ENCODE measurements around the gene ANKFN1.

ANKFN1 gene

GRCh38 chr17:56167491-56167890, 14.2 kb downstream of the ANKFN1 start:
- Histone ChIP-seq H3K4me1 (ENCODE audit: control insufficient read depth, low read length) (no peaks in the 10 kb centered on the region), H3K79me2 (ENCODE audit: control insufficient read depth, low read length) (no peaks in the 10 kb centered on the region), H3K36me3 (ENCODE audit: control insufficient read depth, low read length) (no peaks in the 10 kb centered on the region), H3K27me3 (ENCODE audit: control insufficient read depth, low read length) (peaks cover 7% of the 10 kb centered on the region; the same call in 1 of the 2 replicates), H3K4me2 (ENCODE audit: low read length) (no peak overlapping the region), H3K9me3 (ENCODE audit: control insufficient read depth, insufficient read depth, low read length) (no peaks in the 10 kb centered on the region), H3F3A (ENCODE audit: control insufficient read depth, insufficient read depth) (no peaks in the 10 kb centered on the region), H3K4me3 (ENCODE audit: low read length) (no peak overlapping the region), H3K27ac (ENCODE audit: low read depth, low read length) (no peak overlapping the region), H3K9me2 (replicated peaks; ENCODE audit: control insufficient read depth, low read length) (no peaks in the 10 kb centered on the region), H4K20me1 (ENCODE audit: control insufficient read depth, insufficient read depth, low read depth, low read length) (no peaks in the 10 kb centered on the region)
- TF ChIP-seq EZH2phosphoT487 (IDR thresholded peaks at IDR 0.05; ENCODE audit: borderline replicate concordance, low read length) = no peak
- TF ChIP-seq, protein P1, sequence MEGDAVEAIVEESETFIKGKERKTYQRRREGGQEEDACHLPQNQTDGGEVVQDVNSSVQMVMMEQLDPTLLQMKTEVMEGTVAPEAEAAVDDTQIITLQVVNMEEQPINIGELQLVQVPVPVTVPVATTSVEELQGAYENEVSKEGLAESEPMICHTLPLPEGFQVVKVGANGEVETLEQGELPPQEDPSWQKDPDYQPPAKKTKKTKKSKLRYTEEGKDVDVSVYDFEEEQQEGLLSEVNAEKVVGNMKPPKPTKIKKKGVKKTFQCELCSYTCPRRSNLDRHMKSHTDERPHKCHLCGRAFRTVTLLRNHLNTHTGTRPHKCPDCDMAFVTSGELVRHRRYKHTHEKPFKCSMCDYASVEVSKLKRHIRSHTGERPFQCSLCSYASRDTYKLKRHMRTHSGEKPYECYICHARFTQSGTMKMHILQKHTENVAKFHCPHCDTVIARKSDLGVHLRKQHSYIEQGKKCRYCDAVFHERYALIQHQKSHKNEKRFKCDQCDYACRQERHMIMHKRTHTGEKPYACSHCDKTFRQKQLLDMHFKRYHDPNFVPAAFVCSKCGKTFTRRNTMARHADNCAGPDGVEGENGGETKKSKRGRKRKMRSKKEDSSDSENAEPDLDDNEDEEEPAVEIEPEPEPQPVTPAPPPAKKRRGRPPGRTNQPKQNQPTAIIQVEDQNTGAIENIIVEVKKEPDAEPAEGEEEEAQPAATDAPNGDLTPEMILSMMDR (IDR thresholded peaks at IDR 0.05; ENCODE audit: low read depth, low read length, poor library complexity, severe bottlenecking) = no peak

GRCh38 chr17:56169621-56170020, 16.3 kb downstream of the ANKFN1 start:
- H3K4me2 ChIP-seq (ENCODE audit: low read length) = no peak overlapping the region
- no peaks in the 10 kb centered on the region for H3K9me3 ChIP-seq (ENCODE audit: control insufficient read depth, insufficient read depth, low read length)
- H3K27me3 ChIP-seq (ENCODE audit: control insufficient read depth, low read length) = peaks cover 7% of the 10 kb centered on the region; the same call in 1 of the 2 replicates
- no peaks in the 10 kb centered on the region for H3K4me1 ChIP-seq (ENCODE audit: control insufficient read depth, low read length)
- H3K36me3 ChIP-seq (ENCODE audit: control insufficient read depth, low read length) = no peaks in the 10 kb centered on the region
- H3K4me3 ChIP-seq (ENCODE audit: low read length) = no peak overlapping the region
- H4K20me1 ChIP-seq (ENCODE audit: control insufficient read depth, insufficient read depth, low read depth, low read length) = no peaks in the 10 kb centered on the region
- H3K9me2 ChIP-seq (replicated peaks; ENCODE audit: control insufficient read depth, low read length) = no peaks in the 10 kb centered on the region
- H3F3A ChIP-seq (ENCODE audit: control insufficient read depth, insufficient read depth) = no peaks in the 10 kb centered on the region
- no peaks in the 10 kb centered on the region for H3K79me2 ChIP-seq (ENCODE audit: control insufficient read depth, low read length)
- TF ChIP-seq EZH2phosphoT487 (IDR thresholded peaks at IDR 0.05; ENCODE audit: borderline replicate concordance, low read length) = no peak
- TF ChIP-seq, protein P1 (IDR thresholded peaks at IDR 0.05; ENCODE audit: low read depth, low read length, poor library complexity, severe bottlenecking) = no peak
- H3K27ac ChIP-seq (ENCODE audit: low read depth, low read length) = no peak overlapping the region

DNA sequence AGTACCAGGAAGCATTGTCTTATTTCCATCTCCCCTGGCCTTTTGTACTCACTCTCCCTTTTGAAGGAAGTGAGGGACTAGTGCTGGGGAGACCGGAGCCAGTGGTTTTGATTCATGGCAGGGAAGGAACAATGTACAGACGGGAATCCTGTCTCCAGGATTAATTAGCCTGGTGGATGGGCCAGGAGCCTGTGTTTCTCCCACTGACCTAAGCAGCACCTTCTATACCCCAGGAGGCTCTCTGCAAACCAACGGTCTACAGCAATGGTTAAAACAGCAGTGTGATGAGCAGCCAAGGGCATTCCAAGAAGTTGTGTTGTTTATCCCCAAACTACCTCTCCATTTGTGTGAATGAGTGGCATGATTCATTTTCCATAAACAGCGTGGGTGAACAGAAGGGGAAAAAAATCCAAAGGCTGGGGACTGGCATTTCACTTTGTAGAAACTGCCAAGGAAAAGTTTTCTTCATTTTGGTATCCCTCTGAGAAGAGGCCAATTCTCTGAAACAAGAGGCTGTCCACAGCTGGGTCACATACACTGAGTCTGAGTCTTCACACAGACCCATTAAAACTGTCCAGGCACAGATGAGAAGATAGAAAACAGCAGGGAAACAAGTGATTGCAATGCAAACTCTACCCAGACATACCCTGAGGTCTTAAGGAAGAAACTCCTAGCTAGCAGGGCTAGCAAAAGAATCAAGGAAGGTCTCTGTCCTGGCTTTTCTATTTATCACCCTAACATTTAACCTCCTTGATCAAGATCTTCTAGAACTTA, 18.1 kb downstream of the ANKFN1 start:
- Histone ChIP-seq H3K79me2 (ENCODE audit: control insufficient read depth, low read length) (no peaks in the 10 kb centered on the region), H3K9me3 (ENCODE audit: control insufficient read depth, insufficient read depth, low read length) (no peaks in the 10 kb centered on the region), H3K27me3 (ENCODE audit: control insufficient read depth, low read length) (peaks cover 4% of the 10 kb centered on the region; the same call in 1 of the 2 replicates), H3K36me3 (ENCODE audit: control insufficient read depth, low read length) (no peaks in the 10 kb centered on the region), H3K27ac (ENCODE audit: low read depth, low read length) (no peak overlapping the region), H3K9me2 (replicated peaks; ENCODE audit: control insufficient read depth, low read length) (no peaks in the 10 kb centered on the region), H3K4me2 (ENCODE audit: low read length) (no peak overlapping the region), H3F3A (ENCODE audit: control insufficient read depth, insufficient read depth) (no peaks in the 10 kb centered on the region), H4K20me1 (ENCODE audit: control insufficient read depth, insufficient read depth, low read depth, low read length) (no peaks in the 10 kb centered on the region), H3K4me3 (ENCODE audit: low read length) (no peak overlapping the region), H3K4me1 (ENCODE audit: control insufficient read depth, low read length) (no peaks in the 10 kb centered on the region)
- TF ChIP-seq, protein P1 (IDR thresholded peaks at IDR 0.05; ENCODE audit: low read depth, low read length, poor library complexity, severe bottlenecking) = no peak
- TF ChIP-seq EZH2phosphoT487 (IDR thresholded peaks at IDR 0.05; ENCODE audit: borderline replicate concordance, low read length) = no peak

All from DOHH2 (cell line).